Central memory CD4-positive, alpha-beta T cell (primary cell): ENCODE data around the gene USP17L13.
"Not testable (repeated sequence)": the region's sequence is repeated elsewhere in the genome, so short reads cannot be mapped to it uniquely, and the experiment has no call there.

Experiments
- DNase-seq: peaks from one replicate; pipeline ENCODE4 v3.0.0; 2022
- total RNA-seq, 3 experiments: gene quantifications; one replicate each; lab custom pipeline; 2026; lab: John Stamatoyannopoulos, UW

Gene USP17L13
- 0 reads per million in 3 experiments for total RNA-seq

- not testable (repeated sequence) for DNase-seq
These were observed at the start of gene USP17L13 for GRCh38 chr4:9224596-9224995. TSS of gene USP17L13 (plus strand) at chr4:9224896. CDS start at chr4:9224896, 0 bp downstream.

GRCh38 chr4:9210357-9210756, 14.3 kb upstream of the USP17L13 start, which contains the start of gene USP17L10:
TSS of gene USP17L10 (plus strand) at chr4:9210657. CDS start at chr4:9210657, 0 bp downstream.
- DNase-seq: not testable (repeated sequence)

DNA sequence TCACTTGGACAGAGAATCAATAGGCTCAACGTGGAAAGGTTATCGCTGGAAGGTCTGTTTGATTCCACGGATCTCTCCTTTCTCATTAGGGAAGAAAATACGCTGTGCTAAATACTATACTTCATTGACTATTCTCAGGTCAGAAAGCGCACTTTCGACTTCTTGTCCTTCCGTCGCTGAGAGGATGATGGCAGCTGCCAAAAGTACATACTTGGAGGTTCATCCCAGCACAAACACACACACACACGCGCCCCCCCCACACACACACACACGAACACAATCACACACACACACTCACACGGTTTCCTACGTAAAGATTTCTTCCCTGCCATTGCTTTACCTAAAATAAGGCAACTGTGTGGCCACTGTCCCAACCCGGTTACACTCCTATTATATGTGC, 10.0 kb upstream of the USP17L13 start:
- not testable (repeated sequence) for DNase-seq

DNA sequence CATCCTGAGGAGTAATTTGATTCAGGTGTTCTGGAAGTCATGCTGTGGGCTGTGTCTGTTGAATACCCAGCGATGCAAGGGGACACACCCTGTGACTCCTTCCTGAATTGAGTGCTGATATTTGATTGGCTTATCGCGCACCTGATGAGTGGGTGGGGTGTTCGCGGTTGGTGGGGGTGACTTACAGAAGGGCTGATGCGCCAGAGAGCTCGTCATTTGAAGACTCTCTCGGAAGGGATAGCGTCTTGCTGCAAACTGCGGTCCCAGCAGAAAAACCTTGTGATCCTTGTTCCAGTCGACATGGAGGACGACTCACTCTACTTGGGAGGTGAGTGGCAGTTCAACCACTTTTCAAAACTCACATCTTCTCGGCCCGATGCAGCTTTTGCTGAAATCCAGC, 9.6 kb upstream of the USP17L13 start, which contains the start of gene USP17L11:
USP17L11 (plus strand) TSS at position 301 of the 400 bp plus-strand sequence; CDS start at position 301, 0 bp downstream.
- not testable (repeated sequence) for DNase-seq

DNA sequence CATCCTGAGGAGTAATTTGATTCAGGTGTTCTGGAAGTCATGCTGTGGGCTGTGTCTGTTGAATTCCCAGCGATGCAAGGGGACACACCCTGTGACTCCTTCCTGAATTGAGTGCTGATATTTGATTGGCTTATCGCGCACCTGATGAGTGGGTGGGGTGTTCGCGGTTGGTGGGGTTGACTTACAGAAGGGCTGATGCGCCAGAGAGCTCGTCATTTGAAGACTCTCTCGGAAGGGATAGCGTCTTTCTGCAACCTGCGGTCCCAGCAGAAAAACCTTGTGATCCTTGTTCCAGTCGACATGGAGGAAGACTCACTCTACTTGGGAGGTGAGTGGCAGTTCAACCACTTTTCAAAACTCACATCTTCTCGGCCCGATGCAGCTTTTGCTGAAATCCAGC, 4.8 kb upstream of the USP17L13 start, which contains the start of gene USP17L12:
USP17L12 (plus strand) TSS at position 301 of the 400 bp plus-strand sequence; CDS start at position 301, 0 bp downstream.
- DNase-seq: not testable (repeated sequence)

- DNase-seq: not testable (repeated sequence)
These were observed 5.6 kb downstream of the USP17L13 start for GRCh38 chr4:9230249-9230648.

DNA sequence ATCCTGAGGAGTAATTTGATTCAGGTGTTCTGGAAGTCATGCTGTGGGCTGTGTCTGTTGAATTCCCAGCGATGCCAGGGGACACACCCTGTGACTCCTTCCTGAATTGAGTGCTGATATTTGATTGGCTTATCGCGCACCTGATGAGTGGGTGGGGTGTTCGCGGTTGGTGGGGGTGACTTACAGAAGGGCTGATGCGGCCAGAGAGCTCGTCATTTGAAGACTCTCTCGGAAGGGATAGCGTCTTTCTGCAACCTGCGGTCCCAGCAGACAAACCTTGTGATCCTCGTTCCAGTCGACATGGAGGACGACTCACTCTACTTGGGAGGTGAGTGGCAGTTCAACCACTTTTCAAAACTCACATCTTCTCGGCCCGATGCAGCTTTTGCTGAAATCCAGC, 9.4 kb downstream of the USP17L13 start, which contains the start of gene USP17L15:
USP17L15 (plus strand) TSS at position 301 of the 400 bp plus-strand sequence; CDS start at position 301, 0 bp downstream.
- not testable (repeated sequence) for DNase-seq

- DNase-seq: not testable (repeated sequence)
These were observed 13.8 kb downstream of the USP17L13 start for GRCh38 chr4:9238461-9238860.

- DNase-seq: not testable (repeated sequence)
These were observed 18.9 kb downstream of the USP17L13 start, which contains the start of gene USP17L17 for GRCh38 chr4:9243579-9243978. TSS of gene USP17L17 (plus strand) at chr4:9243879. CDS start at chr4:9243879, 0 bp downstream.

DNA sequence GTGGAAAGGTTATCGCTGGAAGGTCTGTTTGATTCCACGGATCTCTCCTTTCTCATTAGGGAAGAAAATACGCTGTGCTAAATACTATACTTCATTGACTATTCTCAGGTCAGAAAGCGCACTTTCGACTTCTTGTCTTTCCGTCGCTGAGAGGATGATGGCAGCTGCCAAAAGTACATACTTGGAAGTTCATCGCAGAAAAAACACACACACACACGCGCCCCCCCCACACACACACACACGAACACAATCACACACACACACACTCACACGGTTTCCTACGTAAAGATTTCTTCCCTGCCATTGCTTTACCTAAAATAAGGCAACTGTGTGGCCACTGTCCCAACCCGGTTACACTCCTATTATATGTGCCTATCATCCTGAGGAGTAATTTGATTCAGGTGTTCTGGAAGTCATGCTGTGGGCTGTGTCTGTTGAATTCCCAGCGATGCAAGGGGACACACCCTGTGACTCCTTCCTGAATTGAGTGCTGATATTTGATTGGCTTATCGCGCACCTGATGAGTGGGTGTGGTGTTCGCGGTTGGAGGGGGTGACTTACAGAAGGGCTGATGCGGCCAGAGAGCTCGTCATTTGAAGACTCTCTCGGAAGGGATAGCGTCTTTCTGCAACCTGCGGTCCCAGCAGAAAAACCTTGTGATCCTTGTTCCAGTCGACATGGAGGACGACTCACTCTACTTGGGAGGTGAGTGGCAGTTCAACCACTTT, 23.4 kb downstream of the USP17L13 start, which contains the start of gene USP17L18:
USP17L18 (plus strand) TSS at position 678 of the 728 bp plus-strand sequence; CDS start at position 678, 0 bp downstream.
- DNase-seq: not testable (repeated sequence)

DNA sequence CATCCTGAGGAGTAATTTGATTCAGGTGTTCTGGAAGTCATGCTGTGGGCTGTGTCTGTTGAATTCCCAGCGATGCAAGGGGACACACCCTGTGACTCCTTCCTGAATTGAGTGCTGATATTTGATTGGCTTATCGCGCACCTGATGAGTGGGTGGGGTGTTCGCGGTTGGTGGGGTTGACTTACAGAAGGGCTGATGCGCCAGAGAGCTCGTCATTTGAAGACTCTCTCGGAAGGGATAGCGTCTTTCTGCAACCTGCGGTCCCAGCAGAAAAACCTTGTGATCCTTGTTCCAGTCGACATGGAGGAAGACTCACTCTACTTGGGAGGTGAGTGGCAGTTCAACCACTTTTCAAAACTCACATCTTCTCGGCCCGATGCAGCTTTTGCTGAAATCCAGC, 28.4 kb downstream of the USP17L13 start, which contains the start of gene USP17L19:
USP17L19 (plus strand) TSS at position 301 of the 400 bp plus-strand sequence; CDS start at position 301, 0 bp downstream.
- DNase-seq: not testable (repeated sequence)

- DNase-seq: not testable (repeated sequence)
These were observed 33.1 kb downstream of the USP17L13 start, which contains the start of gene USP17L20 for GRCh38 chr4:9257824-9258223. TSS of gene USP17L20 (plus strand) at chr4:9258124. CDS start at chr4:9258124, 0 bp downstream.

DNA sequence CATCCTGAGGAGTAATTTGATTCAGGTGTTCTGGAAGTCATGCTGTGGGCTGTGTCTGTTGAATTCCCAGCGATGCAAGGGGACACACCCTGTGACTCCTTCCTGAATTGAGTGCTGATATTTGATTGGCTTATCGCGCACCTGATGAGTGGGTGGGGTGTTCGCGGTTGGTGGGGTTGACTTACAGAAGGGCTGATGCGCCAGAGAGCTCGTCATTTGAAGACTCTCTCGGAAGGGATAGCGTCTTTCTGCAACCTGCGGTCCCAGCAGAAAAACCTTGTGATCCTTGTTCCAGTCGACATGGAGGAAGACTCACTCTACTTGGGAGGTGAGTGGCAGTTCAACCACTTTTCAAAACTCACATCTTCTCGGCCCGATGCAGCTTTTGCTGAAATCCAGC, 37.9 kb downstream of the USP17L13 start, which contains the start of gene USP17L21:
USP17L21 (plus strand) TSS at position 301 of the 400 bp plus-strand sequence; CDS start at position 301, 0 bp downstream.
- not testable (repeated sequence) for DNase-seq

DNA sequence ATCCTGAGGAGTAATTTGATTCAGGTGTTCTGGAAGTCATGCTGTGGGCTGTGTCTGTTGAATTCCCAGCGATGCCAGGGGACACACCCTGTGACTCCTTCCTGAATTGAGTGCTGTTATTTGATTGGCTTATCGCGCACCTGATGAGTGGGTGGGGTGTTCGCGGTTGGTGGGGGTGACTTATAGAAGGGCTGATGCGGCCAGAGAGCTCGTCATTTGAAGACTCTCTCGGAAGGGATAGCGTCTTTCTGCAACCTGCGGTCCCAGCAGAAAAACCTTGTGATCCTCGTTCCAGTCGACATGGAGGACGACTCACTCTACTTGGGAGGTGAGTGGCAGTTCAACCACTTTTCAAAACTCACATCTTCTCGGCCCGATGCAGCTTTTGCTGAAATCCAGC, 42.6 kb downstream of the USP17L13 start, which contains the start of gene USP17L22:
USP17L22 (plus strand) TSS at position 301 of the 400 bp plus-strand sequence; CDS start at position 301, 0 bp downstream.
- DNase-seq: not testable (repeated sequence)

DNA sequence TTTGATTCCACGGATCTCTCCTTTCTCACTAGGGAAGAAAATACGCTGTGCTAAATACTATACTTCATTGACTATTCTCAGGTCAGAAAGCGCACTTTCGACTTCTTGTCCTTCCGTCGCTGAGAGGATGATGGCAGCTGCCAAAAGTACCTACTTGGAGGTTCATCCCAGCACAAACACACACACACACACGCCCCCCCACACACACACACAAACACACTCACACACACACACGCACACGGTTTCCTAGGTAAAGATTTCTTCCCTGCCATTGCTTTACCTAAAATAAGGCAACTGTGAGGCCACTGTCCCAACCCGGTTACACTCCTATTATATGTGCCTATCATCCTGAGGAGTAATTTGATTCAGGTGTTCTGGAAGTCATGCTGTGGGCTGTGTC, 47.0 kb downstream of the USP17L13 start:
- not testable (repeated sequence) for DNase-seq
